Central memory CD4-positive, alpha-beta T cell (primary cell): Measurements from ENCODE around the gene SCART1.
A peak's percentile ranks its signal among the peaks of the same experiment; 100 is the strongest.
"Not testable (repeated sequence)": the region's sequence is repeated elsewhere in the genome, so short reads cannot be mapped to it uniquely, and the experiment has no call there.

Experiments used
- DNase-seq: peaks from one replicate; pipeline ENCODE4 v3.0.0; 2022
- total RNA-seq, 3 experiments: gene quantifications; one replicate each; lab custom pipeline; 2026; lab: John Stamatoyannopoulos, UW

SCART1 gene
- 1.3 to 15.2 (median 4.9) reads per million in 3 experiments for total RNA-seq

DNA sequence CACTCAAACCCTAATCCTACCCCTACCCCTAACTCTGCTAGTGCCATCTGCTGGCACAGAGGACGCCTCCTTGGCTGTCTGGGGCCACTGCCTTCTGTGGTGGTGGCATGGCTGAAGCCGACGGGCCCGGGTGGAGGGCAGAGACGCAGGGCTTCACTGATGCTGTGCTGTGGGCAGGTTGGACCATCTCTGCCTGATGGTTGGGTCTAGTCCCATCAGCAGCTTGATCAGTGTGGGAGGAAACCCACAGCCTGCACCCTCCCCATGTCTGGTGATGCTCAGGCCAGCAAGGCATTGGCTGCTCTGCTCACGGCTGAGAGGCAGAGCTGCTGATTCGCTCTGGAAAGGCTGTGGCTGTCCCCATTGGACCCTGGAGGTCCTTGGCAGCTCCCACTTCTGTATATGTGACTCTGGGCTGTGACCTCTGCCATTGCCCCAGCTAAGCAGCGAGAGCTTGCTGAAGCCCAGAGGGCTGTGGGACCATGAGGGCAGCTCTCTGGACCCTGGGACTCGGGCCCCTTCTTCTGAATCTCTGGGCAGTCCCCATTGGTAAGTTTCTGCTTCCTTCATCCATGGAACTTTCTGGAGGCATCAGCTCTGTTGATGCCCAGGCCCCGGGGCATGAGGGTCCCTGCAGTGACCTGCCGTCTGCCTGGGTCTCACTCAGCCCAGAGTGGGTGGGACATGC lies at the start of gene SCART1:
Gene SCART1, plus strand, starts transcription at position 430 of the 688 bp plus-strand sequence. Its CDS starts 53 bp downstream, at position 483.
- DNase-seq = peak; percentile 24

DNA sequence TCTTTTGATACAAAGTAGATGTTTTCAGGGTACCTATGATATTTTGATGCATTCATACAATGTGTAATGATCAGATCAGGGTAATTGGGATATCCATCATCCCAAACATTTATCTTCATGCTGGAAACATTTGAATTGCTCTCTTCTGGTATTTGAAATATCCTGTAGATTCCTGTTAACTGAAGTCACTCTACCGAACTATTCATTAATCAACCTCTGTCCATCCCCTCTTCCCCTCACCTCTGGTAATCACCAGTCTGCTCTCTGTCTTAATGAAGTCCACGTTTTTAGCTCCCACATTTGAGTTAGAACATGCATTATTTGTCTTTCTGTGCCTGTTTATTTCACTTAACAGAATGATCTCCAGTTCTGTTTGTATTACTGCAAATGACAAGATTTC lies 48.5 kb upstream of the SCART1 start:
- no peak for DNase-seq

DNA sequence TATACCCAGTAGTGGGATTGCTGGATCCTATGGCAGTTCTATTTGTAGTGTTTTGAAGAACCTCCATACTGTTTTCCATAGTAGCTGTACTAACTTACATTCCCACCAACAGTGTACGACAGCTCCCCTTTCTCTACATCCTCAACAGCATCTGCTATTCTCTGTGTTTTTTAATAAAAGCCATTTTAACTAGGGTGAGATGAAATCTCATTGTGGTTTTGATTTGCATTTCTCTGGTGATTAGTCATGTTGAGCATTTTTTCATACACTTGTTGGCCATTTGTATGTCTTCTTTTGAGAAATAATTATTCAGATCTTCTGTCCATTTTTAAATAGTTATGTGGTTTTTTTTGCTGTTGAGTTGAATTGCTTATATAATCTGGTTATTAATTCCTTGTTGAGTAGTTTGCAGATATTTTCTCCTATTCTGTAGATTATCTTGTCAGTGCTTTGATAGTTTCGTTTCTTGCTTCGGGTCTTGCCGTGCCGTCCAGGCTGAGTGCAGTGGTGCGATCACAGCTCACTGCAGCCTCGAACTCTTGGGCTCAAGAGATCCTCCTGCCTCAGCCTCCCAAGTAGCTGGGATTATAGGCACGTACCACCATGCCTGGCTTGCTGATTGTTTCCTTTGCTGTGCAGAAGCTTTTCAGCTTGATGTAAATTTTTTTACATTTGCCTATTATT lies 47.8 kb upstream of the SCART1 start:
- no peak for DNase-seq

DNA sequence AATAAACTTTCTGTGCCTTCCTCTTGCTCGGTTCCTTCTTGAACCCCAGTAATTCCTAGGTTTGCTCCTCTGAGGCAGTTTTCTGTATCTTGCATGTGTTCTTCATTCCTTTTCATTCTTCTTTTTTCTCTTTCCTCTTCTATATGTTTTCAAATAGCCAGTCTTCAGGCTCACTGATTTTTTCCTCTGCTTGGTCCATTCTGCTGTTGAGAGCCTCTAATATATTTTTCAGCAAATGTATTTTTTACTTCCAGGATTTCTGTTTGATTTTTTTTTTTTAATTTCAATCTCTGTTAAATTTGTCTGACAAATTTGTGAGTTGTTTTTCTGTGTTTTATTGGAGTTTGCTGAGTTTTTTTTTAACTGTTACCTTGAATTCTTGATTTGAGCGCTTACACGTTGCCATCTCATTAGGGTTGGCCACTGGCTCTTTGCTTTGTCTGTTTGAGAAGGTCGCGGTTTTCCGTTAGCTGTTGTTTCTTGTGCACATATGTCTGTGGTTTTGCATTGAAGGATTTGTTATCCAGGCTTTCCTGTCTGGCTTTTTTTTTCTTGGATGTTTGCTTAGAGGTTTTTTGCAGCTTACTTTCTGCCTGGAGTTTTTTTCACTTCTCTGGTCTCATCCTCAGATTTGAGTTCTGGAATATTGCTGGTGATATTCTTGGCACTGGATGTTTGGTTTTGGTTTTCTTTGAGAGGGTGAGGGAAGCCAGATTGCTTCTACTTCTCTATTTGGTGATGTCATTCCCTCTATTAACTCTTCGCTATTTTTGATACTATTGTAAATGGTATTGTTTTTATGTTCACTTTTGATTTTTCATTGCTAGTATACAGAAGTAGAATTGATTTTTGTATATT lies 42.0 kb upstream of the SCART1 start:
- no peak for DNase-seq

DNA sequence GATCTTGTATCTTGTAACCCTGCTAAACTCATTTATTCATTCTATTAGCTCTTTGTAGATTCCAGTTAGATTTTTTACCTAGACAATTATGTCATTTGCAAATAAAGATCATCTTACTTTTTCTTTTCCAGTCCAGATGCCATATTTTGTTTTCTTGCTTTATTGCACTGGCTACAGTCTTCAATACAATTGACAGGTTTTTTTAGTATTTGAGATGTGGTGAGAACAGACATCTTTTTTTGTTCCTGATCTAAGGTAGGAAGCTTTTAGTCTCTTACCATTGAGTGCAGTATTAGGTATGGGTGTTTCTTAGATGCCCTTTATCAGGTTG lies 41.4 kb upstream of the SCART1 start:
- DNase-seq = no peak

DNA sequence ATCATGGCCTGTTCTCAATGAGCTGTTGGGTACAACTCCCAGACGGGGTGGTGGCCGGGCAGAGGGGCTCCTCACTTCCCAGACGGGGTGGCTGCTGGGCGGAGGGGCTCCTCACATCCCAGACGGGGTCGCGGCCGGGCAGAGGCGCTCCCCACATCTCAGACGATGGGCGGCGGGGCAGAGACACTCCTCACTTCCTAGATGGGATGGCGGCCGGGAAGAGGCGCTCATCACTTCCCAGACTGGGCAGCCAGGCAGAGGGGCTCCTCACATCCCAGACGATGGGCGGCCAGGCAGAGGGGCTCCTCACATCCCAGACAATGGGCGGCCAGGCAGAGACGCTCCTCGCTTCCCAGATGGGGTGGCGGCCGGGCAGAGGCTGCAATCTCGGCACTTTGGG lies 39.3 kb upstream of the SCART1 start:
- not testable (repeated sequence) for DNase-seq

DNA sequence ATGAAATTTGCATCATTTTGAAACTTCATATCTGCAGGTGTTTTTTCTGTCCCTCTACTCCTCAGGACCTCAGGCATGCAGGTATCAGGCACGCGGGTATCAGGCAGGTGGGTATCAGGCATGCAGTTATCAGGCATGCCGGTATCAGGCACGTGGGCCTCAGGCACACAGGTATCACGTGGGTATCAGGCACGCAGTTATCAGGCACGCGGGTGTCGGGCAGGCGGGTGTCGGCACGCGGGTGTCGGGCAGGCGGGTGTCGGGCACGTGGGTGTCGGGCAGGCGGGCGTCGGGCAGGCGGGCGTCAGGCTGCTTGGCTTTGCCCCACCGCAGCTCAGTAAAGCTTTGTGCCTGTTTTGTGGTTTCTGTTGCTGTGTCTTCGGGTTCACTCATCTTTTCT lies 38.0 kb upstream of the SCART1 start:
- DNase-seq = no peak

DNA sequence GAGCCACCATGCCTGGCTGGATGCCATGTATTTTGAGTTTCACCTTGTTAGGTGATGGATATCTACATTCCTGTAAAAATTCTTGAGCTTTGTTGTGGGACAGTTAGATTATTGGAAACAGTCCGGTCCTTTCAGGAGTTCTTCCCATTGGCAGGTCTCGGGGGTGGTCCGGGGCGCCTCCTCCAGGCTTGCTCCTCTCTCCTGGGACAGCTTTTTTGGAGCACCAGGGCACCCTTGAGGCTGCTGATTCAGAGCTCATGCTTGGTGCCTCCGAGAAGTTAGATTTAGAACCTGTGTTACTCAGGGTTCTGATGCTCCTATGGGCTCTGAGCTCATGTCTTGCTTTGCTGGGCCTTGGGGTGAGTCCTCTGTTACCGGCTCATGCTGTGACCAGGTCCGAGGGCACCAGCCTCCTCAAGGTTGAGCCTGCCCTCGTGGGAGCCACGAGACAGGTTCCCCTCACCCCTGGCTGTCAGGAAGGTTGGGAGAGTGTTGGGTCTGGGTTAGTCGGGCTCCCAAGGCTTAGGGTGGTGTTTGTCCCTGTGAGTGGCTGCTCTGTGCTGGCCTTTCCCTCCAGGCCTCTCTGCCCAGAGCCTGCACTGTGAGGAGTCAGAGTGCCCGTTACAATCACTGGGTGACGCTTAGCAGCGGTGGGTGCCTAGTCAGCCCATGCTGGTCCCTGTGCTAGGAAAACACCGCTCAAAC lies 35.3 kb upstream of the SCART1 start:
- DNase-seq = no peak

DNA sequence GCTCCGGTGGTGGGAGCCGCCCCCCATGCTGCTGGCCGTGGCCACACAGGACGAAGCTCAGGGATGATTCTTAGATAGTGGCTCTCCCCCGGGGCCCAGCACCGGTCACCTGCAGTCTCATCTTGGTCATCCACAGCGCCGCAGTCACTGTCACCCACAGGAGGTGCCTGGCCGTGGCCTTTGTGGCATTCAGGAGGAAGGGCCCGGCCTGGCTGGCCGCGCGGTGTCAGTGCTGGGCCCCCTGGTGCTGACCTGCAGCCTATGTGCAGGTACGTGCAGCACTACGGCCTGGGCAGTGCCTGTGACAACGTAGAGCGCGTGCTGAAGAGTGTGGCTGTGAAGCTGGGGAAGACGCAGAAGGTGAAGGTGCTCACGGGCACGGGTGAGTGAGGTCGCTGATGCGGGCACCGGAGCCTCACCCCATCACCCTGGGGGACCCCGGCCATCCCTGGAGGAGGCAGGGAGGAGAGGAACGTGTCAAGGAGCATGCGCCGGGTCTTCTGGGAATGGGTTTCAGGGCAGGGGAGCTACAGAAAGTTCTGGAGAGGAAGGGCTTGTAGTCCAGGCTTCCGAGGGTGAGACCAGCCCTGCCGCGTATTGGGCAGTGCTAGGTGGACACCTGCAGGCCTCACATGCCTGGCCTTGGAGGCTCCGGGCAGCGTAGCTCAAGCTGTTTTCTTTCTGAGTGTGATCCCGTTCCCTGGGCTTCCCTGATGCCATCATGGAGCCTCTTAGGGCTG lies 34.4 kb upstream of the SCART1 start:
- DNase-seq = no peak

DNA sequence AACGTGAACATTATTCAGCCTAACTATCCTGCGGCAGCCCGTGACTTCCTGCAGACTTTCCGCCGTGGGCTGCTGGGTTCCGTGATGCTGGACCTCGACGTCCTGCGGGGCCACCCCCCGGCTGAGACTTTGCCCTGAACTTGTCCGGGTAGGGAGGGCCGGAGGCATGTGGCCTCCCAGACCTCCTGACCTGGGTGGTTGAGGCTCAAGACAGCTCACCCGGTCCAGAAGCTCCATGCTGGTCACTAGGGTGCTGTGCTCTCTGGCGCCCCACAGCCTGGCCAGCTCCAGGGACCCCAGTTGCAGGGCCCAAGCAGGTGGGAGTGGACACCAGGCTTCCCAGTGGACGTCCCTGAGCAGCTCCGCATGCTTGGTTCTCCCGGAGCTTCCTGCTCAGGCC lies 33.7 kb upstream of the SCART1 start:
- DNase-seq = no peak

DNA sequence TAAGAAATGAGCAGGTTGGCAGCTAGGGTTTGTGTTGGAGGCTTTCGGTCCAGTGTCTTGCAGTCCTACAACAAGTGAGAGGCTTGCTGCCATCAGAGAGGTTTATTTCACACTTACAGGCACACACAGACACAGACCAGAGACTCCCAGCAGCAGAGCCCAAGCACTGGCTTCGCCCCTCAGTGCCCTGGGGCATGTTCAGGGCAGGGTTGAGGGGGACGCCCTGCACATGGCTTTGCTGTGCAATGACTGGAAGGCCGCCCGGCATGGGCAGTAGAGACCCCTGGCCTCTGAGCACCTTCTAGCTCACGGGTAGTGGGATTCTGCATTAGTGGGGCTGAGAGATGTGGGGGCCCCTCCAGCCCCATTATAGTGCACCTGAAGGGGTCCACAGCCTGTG lies 33.2 kb upstream of the SCART1 start:
- no peak for DNase-seq

DNA sequence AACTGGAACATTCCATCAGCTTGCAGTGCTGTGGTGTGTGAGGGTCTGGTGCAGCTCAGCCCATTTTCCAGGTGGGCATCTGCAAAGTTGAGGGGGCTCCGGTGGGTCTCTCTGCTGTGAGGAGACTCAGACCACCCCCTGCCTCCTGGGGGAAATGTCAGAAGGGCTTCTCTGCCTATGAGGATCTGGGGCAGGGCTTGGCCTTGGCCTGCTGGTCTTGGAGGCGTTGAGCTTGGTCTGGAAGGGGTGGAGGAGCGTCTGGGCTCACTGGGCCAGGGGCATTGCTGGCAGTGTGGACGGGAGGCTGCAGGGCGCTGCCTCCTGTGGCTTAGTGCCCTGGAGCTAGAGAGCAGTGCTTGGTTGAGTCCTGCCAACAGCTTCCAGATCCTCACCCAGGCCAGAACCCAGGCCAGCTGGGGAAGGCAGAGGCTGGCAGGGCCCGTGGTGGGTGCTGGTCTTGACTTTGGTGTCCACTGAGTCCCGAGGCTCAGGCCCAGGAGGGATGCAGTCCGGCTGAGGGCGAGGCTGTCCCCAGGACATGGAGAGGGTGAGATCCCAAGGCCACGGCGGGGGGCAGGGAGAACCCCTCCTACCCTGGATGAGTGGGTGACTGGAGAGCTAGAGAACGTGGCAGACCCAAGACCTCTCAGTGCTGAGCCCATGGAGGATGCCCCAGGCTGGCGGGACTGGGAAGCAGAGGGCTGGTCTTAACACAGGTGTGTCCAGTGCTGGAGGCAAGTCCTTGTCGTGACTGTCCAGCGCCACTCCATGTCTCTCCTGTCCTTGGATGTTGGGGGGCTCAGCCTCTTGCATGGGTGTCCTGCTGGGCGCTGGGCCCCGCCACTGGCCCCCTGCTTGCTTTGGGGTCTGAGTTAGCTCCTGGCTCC lies 32.2 kb upstream of the SCART1 start:
- DNase-seq = no peak

DNA sequence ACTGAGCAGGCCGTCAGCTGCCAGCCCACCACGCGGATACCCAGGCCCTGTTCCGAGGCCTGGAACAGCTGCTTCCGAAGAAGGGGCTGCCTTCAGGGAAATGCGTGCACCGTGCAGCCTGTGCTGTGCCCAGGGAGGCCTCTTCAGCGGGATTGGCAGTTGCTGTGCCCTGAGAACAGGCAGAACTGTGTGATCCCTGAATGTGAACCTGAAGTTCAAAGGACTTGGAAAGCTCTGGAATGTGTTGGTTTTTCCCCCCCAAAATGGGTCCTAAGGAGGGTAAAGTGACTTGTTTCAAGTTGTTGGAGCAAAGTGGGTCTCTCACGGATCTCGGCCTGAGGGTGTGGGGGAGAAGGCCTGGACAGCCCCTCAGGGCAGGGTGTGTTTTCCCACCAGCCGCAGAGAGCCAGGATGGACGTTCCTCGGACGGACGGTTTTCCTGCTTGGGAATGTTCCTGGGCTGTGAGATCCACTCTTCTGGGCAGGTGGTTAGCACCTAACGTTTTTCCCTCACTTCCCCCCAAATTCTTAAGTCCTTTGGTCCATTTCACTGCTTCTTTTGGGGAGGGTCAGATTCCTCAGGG lies 31.4 kb upstream of the SCART1 start:
- no peak for DNase-seq

DNA sequence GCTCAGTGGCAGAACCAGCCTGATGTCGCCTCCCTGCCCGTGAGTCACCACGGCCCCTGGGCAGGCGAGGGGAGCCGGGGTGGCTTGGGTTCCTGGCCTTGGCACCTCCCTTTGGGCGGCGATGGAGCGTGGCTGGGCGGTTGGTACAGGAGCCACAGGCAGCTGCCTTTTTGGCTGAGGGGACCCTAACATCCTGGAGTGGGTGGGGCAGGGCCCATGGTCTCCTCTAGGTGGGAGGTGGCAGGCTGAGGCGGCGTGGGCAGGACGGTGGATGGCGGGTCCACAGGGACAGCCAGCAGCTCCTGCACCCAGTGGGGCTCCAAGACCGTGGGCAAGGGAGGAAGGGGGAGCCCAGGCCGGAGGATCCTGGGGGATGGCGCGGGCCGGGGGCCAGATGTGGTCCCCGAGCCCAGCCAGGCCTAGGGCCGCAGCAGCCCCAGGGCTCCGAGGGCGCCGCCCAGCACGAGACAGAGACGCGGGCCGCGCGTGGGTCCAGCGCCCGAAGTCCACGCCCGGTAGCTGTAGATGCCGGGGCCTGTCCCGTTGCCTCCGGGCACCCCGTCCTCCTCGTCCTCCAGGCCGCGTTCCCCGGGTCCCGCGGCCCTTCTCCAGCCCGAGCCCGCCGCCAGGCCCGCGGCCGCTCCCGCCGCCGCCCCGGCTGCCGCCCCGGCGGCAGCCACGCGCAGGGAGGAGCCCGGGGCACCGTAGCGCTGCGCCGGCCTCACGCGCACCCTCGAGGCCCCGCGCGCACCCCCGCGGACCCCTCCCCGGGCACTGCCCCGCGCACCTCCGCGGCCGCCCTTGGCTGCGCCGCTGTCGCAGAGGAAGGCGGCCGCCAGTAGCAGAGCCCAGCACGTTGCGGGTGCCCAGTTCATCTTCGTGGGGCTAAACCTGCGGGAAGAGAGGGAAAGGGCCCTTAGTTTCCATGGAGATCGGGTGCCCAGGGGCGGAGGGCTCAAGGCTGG lies 30.7 kb upstream of the SCART1 start:
- DNase-seq = no peak

DNA sequence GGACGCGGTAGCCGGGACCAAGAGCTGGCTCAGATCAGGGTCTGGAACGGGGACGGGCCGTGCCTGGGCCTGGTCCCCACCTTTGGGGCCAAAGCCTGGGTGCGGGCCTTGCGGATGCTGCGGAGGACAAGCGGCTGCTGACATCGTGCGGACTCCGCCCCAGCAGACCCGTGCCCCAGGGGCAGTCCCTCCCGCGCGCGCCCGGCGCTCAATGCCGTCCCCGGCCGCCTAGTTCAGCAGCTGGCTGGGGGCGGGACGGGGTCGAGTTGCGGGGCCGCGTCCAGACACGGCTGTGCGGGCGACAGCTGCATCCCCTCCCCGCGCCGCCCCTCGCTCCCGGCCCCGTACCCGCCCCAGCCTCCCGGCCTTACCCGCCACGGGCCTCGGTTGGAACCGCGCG lies 29.6 kb upstream of the SCART1 start:
- not testable (repeated sequence) for DNase-seq

DNA sequence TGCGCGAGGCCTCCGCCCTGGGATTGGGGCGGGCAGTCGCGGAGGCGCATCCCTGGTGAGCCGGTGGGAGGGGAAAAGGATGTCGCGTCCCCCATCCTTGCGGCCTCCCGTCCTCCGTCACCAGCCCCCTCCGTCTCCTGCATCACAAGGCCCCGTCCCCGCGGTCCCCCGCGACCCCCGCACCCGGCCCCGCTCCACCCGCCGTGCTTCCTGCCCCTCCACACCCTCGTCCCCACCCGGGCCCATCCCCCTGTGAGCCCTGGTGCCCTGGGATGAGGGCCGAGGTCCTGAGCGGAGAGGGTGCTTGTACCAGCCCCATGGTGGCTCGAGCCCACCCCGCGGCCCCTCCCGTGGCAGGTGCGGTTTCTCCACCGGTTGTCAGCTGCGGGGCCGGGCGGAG lies 29.1 kb upstream of the SCART1 start, which contains the start of gene SPRN:
Gene SPRN, minus strand, starts transcription at position 25 of the 400 bp plus-strand sequence. CDS start 944 bp downstream, outside the sequence.
- DNase-seq = not testable (repeated sequence)

DNA sequence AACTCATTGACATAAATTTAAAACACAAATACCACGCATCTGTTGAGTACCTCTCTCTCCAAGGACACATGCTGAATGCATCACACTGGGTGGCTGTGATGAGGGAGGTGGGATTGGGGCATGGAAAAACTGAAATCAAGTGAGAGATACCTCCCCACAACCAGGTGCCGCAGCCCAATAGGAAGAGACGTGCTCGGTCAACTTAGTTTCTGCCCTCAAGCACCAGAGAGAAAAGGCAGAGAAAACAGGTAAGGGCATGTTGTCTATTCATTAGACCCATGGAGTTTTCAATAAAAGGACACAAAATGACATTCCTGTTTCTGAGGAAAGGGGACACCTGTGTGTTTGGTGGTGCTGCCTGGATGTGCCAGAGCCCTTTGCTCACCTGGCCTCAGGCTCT lies 24.2 kb upstream of the SCART1 start:
- not testable (repeated sequence) for DNase-seq

DNA sequence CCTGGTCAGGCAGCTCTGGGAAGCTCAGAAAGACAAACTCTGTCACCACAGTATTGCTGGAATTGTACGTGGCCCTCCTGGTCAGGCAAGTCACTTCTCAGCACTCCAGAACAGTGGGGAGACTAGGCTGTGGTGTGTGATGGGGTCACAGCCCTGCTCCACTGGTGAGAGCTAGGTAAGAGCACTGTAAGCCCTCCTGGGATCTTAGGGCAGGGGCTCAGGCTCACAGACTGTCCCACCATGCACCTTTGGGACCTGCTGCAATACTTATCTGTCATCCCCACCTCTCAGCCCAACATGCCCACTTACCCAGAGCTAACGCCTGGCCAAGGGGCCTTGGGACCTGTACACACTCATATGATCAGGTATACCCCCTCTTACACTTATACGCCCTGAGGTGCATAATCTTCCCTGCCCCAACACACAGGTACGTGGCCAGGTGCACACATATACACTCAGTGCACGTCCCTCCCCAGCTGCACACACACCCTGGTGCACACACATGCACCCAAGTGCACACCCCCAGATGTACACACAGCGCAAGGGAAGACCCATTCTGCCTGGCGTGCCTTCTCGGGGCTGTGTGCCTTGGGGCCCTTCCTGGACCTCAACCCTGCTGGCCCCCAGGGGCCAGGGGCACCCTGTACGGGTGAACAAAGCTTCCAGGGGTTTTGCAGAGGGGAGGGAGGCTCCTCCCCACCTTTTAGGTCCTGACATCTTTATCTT lies 21.7 kb upstream of the SCART1 start:
- DNase-seq = not testable (repeated sequence)

DNA sequence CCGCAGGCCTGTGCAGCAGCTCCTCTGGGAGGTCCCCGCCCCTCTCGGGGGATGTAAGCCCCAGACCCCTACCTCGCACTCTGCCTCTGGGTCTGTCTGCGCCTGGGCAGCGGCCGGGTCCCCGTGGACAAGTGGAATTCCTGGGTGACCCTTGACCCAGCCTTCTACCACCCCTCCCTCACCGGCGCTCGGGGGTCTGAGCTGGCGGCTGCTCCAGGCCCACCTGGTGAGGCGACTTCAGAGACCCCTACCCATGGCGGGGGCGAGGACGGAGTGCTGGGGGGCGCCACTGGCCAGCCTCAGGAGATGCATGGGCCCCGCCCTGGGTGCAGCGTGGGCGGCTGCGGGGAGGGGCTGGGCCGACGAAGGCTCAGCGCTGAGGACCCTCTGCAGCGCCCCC lies 21.0 kb upstream of the SCART1 start:
- not testable (repeated sequence) for DNase-seq
